Activated T-cell treated with anti-CD3 and anti-CD28 coated beads, Interleukin-2, amount 50 U/mL, for 24 hours (primary cell): ENCODE measurements around the gene PARD3B.
A peak's percentile ranks its signal among the peaks of the same experiment; 100 is the strongest.

Source experiments
- DNase-seq: peaks from one replicate; pipeline ENCODE4 v3.0.0-alpha.2; 2020
- H3K27ac Mint-ChIP-seq: 2 replicates; pipeline ENCODE4 v1.8.0; 2020; ENCODE audit warnings: mild to moderate bottlenecking, mixed read lengths
- H3K27me3 Mint-ChIP-seq: 2 replicates; pipeline ENCODE4 v1.8.0; 2020; ENCODE audit warnings: mixed read lengths
- H3K36me3 Mint-ChIP-seq: 2 replicates; pipeline ENCODE4 v1.8.0; 2020; ENCODE audit warnings: low read depth, mixed read lengths
- H3K4me1 Mint-ChIP-seq: 2 replicates; pipeline ENCODE4 v1.8.0; 2020; ENCODE audit warnings: low read depth, mixed read lengths
- H3K4me3 Mint-ChIP-seq: 2 replicates; pipeline ENCODE4 v1.8.0; 2020; ENCODE audit warnings: mild to moderate bottlenecking, moderate library complexity, mixed read lengths
- H3K9me3 Mint-ChIP-seq: 2 replicates; pipeline ENCODE4 v1.8.0; 2020; ENCODE audit warnings: mixed read lengths

The PARD3B gene

DNA sequence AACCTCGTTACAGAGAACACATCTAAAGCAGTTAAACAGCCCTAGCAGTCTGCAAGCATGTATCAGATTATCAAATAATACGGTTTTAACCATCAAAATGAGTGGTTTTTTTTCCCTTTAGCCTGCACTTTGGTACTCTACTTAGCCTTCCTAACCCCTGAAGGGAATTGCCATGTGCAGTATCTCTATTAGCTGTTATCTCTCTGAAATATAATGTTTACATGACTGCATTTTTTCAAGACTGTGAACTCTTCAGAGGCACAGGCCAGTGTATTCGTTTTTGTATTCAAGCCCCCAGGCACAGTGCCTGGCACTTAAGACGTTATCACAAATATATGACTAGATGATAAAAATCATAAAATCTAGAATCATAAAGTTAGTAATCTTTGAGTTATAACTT, 509.5 kb downstream of the PARD3B start:
- Mint-ChIP-seq H3K9me3 (peaks cover 18% of the 10 kb centered on the region), H3K27me3 (no peaks in the 10 kb centered on the region), H3K4me3 (no peak overlapping the region), H3K4me1 (peaks cover 24% of the 10 kb centered on the region), H3K27ac (no peak overlapping the region), H3K36me3 (no peaks in the 10 kb centered on the region)
- no peak for DNase-seq

DNA sequence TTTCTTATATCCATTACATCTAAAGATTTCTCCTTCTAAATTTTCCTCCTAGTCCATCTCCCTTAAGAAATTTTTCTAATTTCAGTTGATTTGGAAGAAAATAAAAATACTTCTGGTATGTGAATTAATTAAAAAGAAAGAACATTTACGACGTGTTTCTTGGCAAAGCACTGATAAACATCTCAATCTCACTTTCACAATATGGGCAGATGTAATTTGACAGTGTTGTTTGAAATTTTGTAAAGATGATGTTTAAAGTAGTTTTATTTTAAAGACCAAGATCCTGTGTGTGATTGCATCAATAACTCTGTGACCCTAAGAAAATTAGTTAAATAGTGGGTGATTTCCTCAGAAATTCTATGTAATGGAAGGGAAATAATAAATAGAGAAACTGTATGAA, 510.0 kb downstream of the PARD3B start:
- Mint-ChIP-seq H3K27me3 (no peaks in the 10 kb centered on the region), H3K4me1 (peaks cover 24% of the 10 kb centered on the region), H3K4me3 (no peak overlapping the region), H3K36me3 (no peaks in the 10 kb centered on the region), H3K27ac (no peak overlapping the region), H3K9me3 (peaks cover 17% of the 10 kb centered on the region)
- DNase-seq = no peak

DNA sequence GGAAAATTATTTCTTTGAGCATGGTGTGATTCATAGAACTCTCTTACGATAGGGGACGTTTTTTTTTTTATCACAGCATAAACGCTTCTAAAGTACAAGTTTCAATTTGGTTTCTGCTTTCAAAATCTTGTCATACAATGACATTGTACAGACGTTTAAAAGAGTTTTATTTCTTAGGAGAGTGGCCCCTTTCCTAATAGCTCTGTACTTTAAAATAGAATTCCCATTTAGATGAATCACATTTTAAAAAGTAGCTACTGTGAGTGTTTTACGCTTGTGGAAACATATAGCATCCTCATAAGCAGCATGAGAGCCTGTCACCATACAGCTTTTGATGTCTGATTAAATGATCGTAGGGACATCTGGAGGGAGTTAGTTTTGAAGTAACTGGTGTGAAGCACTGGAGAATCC, 510.9 kb downstream of the PARD3B start:
- Mint-ChIP-seq H3K4me3 (no peak overlapping the region), H3K9me3 (peaks cover 17% of the 10 kb centered on the region), H3K27ac (no peak overlapping the region), H3K4me1 (peaks cover 23% of the 10 kb centered on the region), H3K36me3 (no peaks in the 10 kb centered on the region), H3K27me3 (no peaks in the 10 kb centered on the region)
- no peak for DNase-seq

GRCh38 chr2:205058409-205058808, 513.1 kb downstream of the PARD3B start:
- Mint-ChIP-seq H3K27ac (no peak overlapping the region), H3K4me3 (no peak overlapping the region), H3K27me3 (no peaks in the 10 kb centered on the region), H3K4me1 (peaks cover 10% of the 10 kb centered on the region), H3K9me3 (peaks cover 17% of the 10 kb centered on the region), H3K36me3 (no peaks in the 10 kb centered on the region)
- no peak for DNase-seq

DNA sequence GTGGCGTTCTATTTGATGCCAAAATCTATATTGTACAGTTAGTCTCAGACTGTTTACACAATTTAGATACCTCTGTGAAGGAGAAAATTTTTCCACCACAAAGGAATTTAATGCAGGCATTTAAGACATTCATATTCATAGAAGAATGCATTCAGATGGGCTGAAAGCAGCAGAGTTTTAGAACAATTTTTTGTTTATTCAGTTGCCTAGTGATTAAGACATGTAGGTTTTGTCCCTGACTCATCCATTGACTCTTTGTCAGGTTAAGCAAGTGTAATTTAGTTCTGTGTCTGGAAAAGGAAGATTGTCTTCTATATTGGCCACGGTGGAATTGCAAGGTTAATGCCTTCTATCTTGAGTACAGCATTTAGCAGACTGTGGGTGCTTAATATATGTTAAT, 515.0 kb downstream of the PARD3B start:
- H3K36me3 Mint-ChIP-seq = no peaks in the 10 kb centered on the region
- H3K27ac Mint-ChIP-seq = no peak overlapping the region
- H3K9me3 Mint-ChIP-seq = peaks cover 17% of the 10 kb centered on the region
- DNase-seq = no peak
- no peaks in the 10 kb centered on the region for H3K27me3 Mint-ChIP-seq
- H3K4me1 Mint-ChIP-seq = peaks cover 6% of the 10 kb centered on the region
- no peak overlapping the region for H3K4me3 Mint-ChIP-seq

DNA sequence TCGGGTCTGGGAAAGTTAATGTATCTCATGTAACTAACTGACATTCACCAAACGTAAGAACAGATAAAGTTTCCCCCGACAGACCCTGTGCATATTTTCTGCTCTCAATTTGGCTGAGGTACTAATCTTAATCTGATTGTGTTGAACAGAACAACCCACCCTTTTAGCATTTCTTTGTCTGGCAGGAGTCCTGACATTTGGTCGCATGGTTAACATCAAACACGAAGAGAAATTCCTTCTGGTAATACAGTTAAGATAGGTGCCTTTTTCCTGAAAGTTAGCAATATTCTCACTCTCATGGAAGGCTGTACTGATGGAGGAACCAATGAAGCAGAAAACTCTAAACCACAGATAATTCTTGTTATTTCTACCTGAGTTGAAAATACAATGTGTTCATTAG, 520.8 kb downstream of the PARD3B start:
- Mint-ChIP-seq H3K9me3 (no peaks in the 10 kb centered on the region), H3K4me1 (no peaks in the 10 kb centered on the region), H3K27me3 (no peaks in the 10 kb centered on the region), H3K4me3 (no peak overlapping the region), H3K36me3 (no peaks in the 10 kb centered on the region), H3K27ac (no peak overlapping the region)
- no peak for DNase-seq

GRCh38 chr2:205069928-205070327, 524.7 kb downstream of the PARD3B start:
- Mint-ChIP-seq H3K9me3 (peaks cover 3% of the 10 kb centered on the region), H3K36me3 (no peaks in the 10 kb centered on the region), H3K27ac (no peak overlapping the region), H3K4me3 (no peak overlapping the region), H3K4me1 (peaks cover 2% of the 10 kb centered on the region), H3K27me3 (no peaks in the 10 kb centered on the region)
- no peak for DNase-seq

DNA sequence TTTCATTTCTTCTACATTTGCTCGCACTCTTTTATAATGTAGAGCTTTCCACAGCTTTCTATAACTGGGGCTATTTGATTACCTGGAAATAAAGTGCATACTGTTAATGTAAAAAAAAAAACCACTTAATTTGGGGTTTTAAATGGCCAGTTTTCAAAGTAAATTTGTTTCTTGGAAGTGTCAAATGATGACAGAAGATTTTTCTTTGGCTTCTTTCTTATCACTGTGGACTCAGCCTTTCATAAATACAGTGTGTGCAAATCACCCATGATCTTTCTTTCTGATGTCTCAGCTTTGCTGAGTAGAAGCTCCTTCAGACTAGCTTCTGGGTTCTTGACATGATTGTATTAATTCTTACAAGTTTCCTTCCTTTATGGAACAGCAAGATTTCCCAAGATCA, 525.6 kb downstream of the PARD3B start:
- Mint-ChIP-seq H3K9me3 (peaks cover 3% of the 10 kb centered on the region), H3K27ac (no peak overlapping the region), H3K36me3 (no peaks in the 10 kb centered on the region), H3K27me3 (no peaks in the 10 kb centered on the region), H3K4me3 (no peak overlapping the region), H3K4me1 (peaks cover 5% of the 10 kb centered on the region)
- no peak for DNase-seq

- DNase-seq = no peak
- Mint-ChIP-seq H3K27ac (no peak overlapping the region), H3K4me3 (no peak overlapping the region), H3K27me3 (no peaks in the 10 kb centered on the region), H3K9me3 (peaks cover 3% of the 10 kb centered on the region), H3K36me3 (no peaks in the 10 kb centered on the region), H3K4me1 (peaks cover 31% of the 10 kb centered on the region)
These were observed 528.3 kb downstream of the PARD3B start for GRCh38 chr2:205073433-205074020.

DNA sequence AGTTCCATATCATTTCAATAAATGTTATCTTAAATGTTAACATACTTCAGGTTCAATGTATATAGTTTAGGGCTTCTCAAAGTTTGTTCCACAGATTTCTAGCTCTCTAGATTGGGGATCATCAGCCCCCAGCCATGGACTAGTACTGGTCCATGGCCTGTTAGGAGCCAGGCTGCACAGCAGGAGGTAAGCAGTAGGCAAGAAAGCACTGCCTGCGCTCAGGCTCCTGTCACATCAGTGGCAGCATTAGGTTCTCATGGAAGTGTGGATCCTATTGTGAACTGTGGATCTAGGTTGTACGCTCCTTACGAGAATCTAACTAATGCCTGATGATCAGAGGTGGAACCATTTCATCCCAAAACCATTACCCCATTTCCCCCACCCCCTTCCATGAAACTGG, 531.1 kb downstream of the PARD3B start:
- Mint-ChIP-seq H3K27me3 (no peaks in the 10 kb centered on the region), H3K36me3 (no peaks in the 10 kb centered on the region), H3K27ac (peak overlapping the region; percentile 69), H3K4me1 (peaks cover 40% of the 10 kb centered on the region), H3K9me3 (peaks cover 3% of the 10 kb centered on the region), H3K4me3 (no peak overlapping the region)
- DNase-seq = no peak

GRCh38 chr2:205077159-205077558, 531.9 kb downstream of the PARD3B start:
- peak overlapping the region; percentile 33 for H3K27ac Mint-ChIP-seq
- no peak for DNase-seq

GRCh38 chr2:205078762-205079161, 533.5 kb downstream of the PARD3B start:
- no peaks in the 10 kb centered on the region for H3K36me3 Mint-ChIP-seq
- peaks cover 3% of the 10 kb centered on the region for H3K9me3 Mint-ChIP-seq
- H3K4me3 Mint-ChIP-seq = no peak overlapping the region
- peaks cover 45% of the 10 kb centered on the region for H3K4me1 Mint-ChIP-seq
- H3K27ac Mint-ChIP-seq = no peak overlapping the region
- no peaks in the 10 kb centered on the region for H3K27me3 Mint-ChIP-seq
- no peak for DNase-seq

More at GRCh38 chr2:205077159-205077558, 531.9 kb downstream of the PARD3B start:
- Mint-ChIP-seq H3K4me1 (peaks cover 40% of the 10 kb centered on the region), H3K9me3 (peaks cover 3% of the 10 kb centered on the region), H3K4me3 (peak overlapping the region; percentile 41), H3K27me3 (no peaks in the 10 kb centered on the region), H3K36me3 (no peaks in the 10 kb centered on the region)

DNA sequence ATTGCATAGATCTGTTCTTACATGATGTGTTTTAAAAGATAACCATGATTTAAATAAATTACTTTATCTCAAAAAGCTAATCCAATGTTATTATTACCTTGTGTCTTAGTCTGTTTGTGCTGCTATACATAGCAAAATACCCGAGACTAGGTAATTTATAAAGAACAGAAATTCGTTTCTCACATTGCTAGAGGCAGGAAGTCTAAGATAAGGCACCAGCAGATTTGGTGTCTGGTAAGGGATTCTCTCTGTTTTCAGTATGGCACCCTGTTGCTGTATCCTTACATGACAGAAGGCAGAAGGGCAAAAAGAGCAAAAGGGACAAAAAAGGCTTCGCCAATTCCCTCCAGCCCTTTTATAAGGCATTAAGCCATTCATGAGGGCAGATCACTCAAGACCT, 533.9 kb downstream of the PARD3B start:
- Mint-ChIP-seq H3K4me1 (peaks cover 45% of the 10 kb centered on the region), H3K4me3 (no peak overlapping the region), H3K36me3 (no peaks in the 10 kb centered on the region)

DNA sequence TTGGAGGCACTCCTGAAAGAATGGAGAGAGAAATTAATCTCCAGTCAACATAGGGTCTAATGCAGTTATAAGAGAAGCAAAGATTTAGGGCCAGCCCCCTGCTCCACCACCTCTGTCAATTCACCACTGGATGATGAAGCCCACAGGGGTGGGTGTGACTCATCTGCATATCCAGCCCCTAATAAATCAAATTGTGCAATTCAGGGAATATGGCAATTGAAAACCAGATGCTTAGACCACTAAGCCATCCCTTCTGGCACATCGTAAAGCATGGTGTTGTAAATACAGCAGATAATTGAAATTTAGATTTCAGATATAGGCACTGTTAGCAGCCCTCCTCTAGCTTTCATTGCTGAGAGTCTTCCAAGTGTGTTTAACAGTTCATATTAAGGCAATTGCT, 541.4 kb downstream of the PARD3B start:
- H3K27me3 Mint-ChIP-seq = no peaks in the 10 kb centered on the region
- no peaks in the 10 kb centered on the region for H3K36me3 Mint-ChIP-seq
- H3K9me3 Mint-ChIP-seq = peaks cover 1% of the 10 kb centered on the region
- H3K4me3 Mint-ChIP-seq = no peak overlapping the region
- no peak for DNase-seq
- H3K4me1 Mint-ChIP-seq = peaks cover 11% of the 10 kb centered on the region
- H3K27ac Mint-ChIP-seq = no peak overlapping the region

More for the DNA sequence above, 533.9 kb downstream of the PARD3B start:
- H3K27me3 Mint-ChIP-seq = no peaks in the 10 kb centered on the region
- DNase-seq = no peak
- peaks cover 3% of the 10 kb centered on the region for H3K9me3 Mint-ChIP-seq
- no peak overlapping the region for H3K27ac Mint-ChIP-seq

DNA sequence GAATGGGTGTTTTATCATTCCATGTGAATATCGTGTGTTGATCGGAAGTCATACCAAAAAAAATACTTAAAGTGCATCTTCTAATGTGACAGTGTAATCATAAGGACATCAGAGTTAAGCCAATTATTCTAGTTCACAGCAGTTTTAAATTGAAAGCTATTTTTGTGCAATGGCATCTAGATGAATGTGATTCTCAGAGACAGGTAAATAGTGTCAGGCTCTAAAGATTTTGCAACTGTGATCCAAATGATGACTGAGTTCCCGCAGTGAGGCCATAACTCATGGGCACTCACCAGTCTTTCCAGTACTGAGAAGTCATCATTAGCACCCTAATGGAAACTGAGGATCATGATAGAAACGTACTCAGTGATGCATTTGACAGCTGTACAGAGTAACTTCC, 542.6 kb downstream of the PARD3B start:
- Mint-ChIP-seq H3K9me3 (peaks cover 1% of the 10 kb centered on the region), H3K27ac (no peak overlapping the region), H3K4me1 (peaks cover 19% of the 10 kb centered on the region), H3K36me3 (no peaks in the 10 kb centered on the region), H3K4me3 (no peak overlapping the region), H3K27me3 (no peaks in the 10 kb centered on the region)
- no peak for DNase-seq

DNA sequence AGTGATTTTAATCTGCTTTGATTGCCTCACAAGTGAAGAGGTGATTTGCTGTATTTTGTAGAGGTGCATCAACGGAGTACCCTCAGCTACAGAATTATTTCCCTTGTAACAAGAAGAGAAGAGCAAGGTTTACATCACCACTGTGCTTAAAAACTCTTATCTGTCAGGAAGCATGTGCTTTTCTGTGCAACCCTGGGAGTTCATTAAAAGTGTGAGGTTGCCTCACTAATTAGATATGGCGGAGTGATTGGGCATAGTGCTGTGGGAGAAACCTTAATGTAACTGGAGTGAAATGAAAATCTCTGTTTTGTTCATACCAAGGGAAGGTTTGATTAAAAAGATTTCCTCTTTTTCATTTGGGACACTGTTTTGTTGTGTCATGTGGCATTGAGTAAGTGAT, 544.7 kb downstream of the PARD3B start:
- H3K9me3 Mint-ChIP-seq = peaks cover 1% of the 10 kb centered on the region
- H3K27me3 Mint-ChIP-seq = no peaks in the 10 kb centered on the region
- H3K36me3 Mint-ChIP-seq = no peaks in the 10 kb centered on the region
- no peak for DNase-seq
- H3K4me3 Mint-ChIP-seq = no peak overlapping the region
- H3K27ac Mint-ChIP-seq = no peak overlapping the region
- peaks cover 18% of the 10 kb centered on the region for H3K4me1 Mint-ChIP-seq
